ENCODE measurements around the gene FNDC3A. TPM values are rescaled to one million over a fixed set of nuclear protein-coding genes. Genes with fewer than 3 reads are reported as not detected.

The FNDC3A gene
- total and polyA plus RNA-seq, 12 donors: 11.3 to 30.3 (median 23.1) TPM

DNA sequence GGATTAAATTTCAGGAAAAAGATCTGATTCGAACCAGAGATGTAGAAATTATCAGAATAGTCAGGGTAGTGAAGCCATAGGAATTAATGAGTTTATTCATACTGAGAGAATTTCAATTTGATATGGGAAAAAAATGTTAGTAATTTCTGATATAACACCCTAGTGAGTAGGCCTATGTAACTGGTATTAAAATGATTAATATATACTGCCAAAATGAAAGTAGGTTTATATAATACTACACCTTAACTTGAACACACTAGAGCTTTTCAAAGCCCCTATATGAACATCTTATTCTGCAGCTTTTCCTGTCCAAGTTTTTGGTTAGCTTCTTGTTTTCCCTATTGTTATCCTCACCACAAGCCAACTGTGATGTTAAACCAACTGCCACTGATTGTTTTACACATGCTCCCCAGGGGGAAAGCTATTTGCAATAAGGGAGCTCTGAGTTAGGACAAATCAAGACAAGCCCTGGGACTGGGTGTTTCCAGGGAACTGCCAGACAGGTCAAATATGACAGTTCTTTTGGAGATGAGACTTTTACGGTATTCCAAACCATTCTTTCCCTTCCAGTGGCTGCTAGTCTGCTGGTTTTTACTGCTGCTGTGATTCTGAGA is 45.3 kb downstream of the FNDC3A start:
- Histone ChIP-seq H3K27ac (no peak overlapping the region), H3K27me3 (no peaks in the 10 kb centered on the region), H3K4me3 (no peak overlapping the region), H3K9me3 (peaks cover 0 to 23% (median 9%) of the 10 kb centered on the region in 11 donors), H3K4me1 (no peaks in the 10 kb centered on the region), H3K36me3 (peaks cover 0 to 16% (median 0%) of the 10 kb centered on the region in 9 donors)
- TF ChIP-seq, protein P1, sequence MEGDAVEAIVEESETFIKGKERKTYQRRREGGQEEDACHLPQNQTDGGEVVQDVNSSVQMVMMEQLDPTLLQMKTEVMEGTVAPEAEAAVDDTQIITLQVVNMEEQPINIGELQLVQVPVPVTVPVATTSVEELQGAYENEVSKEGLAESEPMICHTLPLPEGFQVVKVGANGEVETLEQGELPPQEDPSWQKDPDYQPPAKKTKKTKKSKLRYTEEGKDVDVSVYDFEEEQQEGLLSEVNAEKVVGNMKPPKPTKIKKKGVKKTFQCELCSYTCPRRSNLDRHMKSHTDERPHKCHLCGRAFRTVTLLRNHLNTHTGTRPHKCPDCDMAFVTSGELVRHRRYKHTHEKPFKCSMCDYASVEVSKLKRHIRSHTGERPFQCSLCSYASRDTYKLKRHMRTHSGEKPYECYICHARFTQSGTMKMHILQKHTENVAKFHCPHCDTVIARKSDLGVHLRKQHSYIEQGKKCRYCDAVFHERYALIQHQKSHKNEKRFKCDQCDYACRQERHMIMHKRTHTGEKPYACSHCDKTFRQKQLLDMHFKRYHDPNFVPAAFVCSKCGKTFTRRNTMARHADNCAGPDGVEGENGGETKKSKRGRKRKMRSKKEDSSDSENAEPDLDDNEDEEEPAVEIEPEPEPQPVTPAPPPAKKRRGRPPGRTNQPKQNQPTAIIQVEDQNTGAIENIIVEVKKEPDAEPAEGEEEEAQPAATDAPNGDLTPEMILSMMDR (IDR thresholded peaks at IDR 0.05): no peak
- intact Hi-C loops (cut with DNase I): no loop called here
- DNase-seq: no peak
- 93 to 100% methylated on average over 2 of the region's 2 CpGs for WGBS, 2 donors
- no peak for ATAC-seq

DNA sequence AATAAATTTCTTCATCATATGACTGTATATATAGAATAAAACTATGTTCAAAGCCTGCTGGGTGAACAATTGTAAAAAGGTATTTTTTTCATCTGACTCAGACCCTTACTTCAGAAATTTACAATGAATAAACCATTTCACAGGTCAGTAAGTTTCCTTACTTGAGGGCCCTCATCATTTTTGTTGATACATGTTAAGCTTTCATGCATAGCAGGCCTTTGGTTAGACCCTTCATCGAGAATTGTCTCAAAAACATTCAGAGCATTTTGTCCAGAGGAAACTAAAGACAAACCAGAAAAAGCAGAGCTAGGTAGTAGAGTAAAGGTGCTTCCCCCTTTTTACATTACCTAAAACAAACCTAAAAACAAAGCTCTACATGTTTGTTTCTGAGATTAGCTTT is 46.2 kb downstream of the FNDC3A start:
- 97% methylated on average over 1 of the region's 1 CpG for WGBS, 2 donors
- DNase-seq (no peak), ATAC-seq (no peak)
- TF ChIP-seq, protein P1 (IDR thresholded peaks at IDR 0.05): no peak
- Histone ChIP-seq H3K27ac (no peak overlapping the region), H3K27me3 (no peaks in the 10 kb centered on the region), H3K36me3 (peaks cover 0 to 16% (median 0%) of the 10 kb centered on the region in 9 donors), H3K4me3 (no peak overlapping the region), H3K9me3 (peaks cover 0 to 23% (median 9%) of the 10 kb centered on the region in 11 donors), H3K4me1 (no peaks in the 10 kb centered on the region)
- intact Hi-C loops (cut with DNase I): no loop called here

DNA sequence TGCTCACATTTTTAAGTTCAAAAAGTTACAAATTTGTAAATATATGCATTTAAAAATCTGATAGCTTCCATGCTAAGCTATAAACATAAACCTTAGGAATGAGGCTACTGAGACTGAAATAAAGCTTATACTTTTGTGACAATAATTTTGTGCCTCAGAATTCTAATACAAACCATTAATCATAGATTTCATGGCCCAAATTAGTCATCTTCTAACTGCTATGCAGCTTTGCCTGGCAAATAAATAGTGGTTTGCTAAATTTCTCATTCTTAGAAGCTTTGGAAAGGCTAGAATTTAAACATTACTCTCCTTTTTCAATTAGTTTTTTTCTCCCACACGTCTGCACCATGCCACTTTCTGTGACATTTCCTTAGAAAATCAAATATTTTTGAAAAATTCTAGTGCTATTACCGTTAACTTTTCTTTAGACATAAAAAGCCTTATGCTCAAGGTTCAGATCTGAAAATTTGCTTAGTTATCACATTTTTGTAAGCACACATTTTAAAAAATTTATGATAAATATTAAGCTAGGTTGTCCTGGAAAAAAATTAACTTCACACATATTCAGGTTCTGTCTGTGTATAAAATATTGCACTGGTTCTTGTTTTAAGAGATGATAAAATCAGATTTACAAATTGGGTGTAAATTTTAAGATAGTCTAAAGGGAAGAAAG is 46.9 kb downstream of the FNDC3A start:
- H3K4me3 ChIP-seq: no peak overlapping the region
- H3K27me3 ChIP-seq: no peaks in the 10 kb centered on the region
- H3K36me3 ChIP-seq: peaks cover 0 to 16% (median 0%) of the 10 kb centered on the region in 9 donors
- peaks cover 0 to 23% (median 9%) of the 10 kb centered on the region in 11 donors for H3K9me3 ChIP-seq
- TF ChIP-seq, protein P1 (IDR thresholded peaks at IDR 0.05): no peak
- 94 to 96% methylated on average over 2 of the region's 2 CpGs for WGBS, 2 donors
- ATAC-seq: no peak
- H3K4me1 ChIP-seq: no peaks in the 10 kb centered on the region
- intact Hi-C loops (cut with DNase I): no loop called here
- no peak for DNase-seq
- H3K27ac ChIP-seq: no peak overlapping the region

DNA sequence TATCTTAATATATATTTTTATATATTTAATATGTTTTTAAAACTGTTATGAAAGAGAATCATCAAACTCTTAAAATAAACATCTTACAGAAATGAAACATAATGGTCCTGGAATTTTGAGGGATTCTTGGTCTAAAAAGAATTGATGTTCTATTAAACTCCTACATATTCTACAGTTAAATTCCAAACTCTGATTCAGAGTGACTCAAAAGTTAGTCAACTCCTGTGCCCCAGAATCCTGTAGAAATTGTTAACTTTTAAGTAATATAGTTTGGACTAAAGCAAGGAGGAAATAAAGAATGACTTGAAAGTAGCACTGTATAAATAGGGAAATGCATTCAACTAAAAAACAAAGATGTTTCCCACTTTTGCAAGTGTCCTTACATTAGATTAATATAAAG is 47.7 kb downstream of the FNDC3A start:
- TF ChIP-seq, protein P1 (IDR thresholded peaks at IDR 0.05): no peak
- Histone ChIP-seq H3K36me3 (peaks cover 0 to 16% (median 0%) of the 10 kb centered on the region in 9 donors), H3K4me3 (no peak overlapping the region), H3K27ac (no peak overlapping the region), H3K9me3 (peaks cover 0 to 23% (median 9%) of the 10 kb centered on the region in 11 donors), H3K27me3 (no peaks in the 10 kb centered on the region), H3K4me1 (no peaks in the 10 kb centered on the region)
- intact Hi-C loops (cut with DNase I): no loop called here
- ATAC-seq (no peak), DNase-seq (no peak)
